ENCODE results near the gene PATL2. TPM values are rescaled to one million over a fixed set of nuclear protein-coding genes. Genes with fewer than 3 reads are reported as not detected.

PATL2 gene
- total RNA-seq, 4 donors from 2014 or later = 0.22 to 3.8 (median 1.7) TPM

DNA sequence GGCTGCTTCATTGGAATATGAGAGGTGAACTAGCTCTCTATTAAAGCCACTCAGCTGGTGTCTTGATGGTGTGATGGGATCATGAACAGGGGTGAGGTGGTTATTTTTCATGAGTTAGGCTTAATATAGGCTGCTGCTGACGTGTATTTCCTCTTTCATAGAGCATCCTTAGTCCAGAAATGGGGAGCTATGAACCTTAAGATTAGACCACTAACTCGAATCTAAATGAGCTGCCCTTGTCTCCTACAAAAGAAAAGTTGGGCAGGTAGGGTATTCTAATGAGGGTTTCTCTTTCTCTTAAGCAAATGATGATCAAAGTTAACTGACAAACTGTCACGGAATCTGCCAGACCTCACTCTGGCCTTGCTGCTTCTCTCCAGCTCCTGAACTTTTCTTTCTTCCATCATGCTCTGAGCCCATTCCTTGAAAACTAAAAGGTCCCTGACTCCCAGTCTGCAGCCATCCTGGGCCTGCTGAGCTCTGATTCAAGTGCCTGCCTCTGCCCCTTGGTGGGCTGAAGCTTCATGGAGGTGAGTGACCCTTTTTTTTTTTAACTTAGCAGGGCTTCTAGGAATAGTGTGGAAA, 25.1 kb upstream of the PATL2 start, which contains the start of gene TRIM69:
TRIM69 (plus strand) TSS at position 348 of the 585 bp plus-strand sequence; CDS start at position 525, 177 bp downstream.
- Histone ChIP-seq H3K9me3 (no peaks in the 10 kb centered on the region), H3K36me3 (no peaks in the 10 kb centered on the region), H3K4me3 (replicated peaks in 1 of 3) (no peak within 1 kb of the TSS), H3K27me3 (no peaks in the 10 kb centered on the region), H3K27ac (peak within 1 kb of the TSS in 2 of 3 donors; percentile 45 to 49), H3K4me1 (no peaks in the 10 kb centered on the region)
- intact Hi-C loops (cut with DNase I) = loop anchor here (5.0 to 10.0 kb wide), 2 partner anchors 69 to 161 kb away; no protein-coding TSS in a partner anchor
- DNase-seq = no peak
- TF ChIP-seq CTCF (IDR thresholded peaks at IDR 0.05) (no peak), POLR2A (IDR thresholded peaks at IDR 0.05) (no peak)
- WGBS, 2 donors = 84% methylated on average over 3 of the region's 3 CpGs

GRCh38 chr15:44735482-44736180, 24.5 kb upstream of the PATL2 start:
- H3K9me3 ChIP-seq = no peaks in the 10 kb centered on the region
- no peak for TF ChIP-seq CTCF (IDR thresholded peaks at IDR 0.05)
- no peak for TF ChIP-seq POLR2A (IDR thresholded peaks at IDR 0.05)
- intact Hi-C loops (cut with DNase I) = loop anchor here (5.0 to 10.0 kb wide), 2 partner anchors 68 to 161 kb away; no protein-coding TSS in a partner anchor
- DNase-seq = peak in 1 of 2 donors; percentile 37
- no peaks in the 10 kb centered on the region for H3K27me3 ChIP-seq
- peak overlapping the region in 2 of 3 donors; percentile 45 to 49 for H3K27ac ChIP-seq
- no peak overlapping the region for H3K4me3 ChIP-seq (replicated peaks in 1 of 3)
- no peaks in the 10 kb centered on the region for H3K36me3 ChIP-seq
- no peaks in the 10 kb centered on the region for H3K4me1 ChIP-seq
- 62 to 63% methylated on average over 8 of the region's 8 CpGs for WGBS, 2 donors

DNA sequence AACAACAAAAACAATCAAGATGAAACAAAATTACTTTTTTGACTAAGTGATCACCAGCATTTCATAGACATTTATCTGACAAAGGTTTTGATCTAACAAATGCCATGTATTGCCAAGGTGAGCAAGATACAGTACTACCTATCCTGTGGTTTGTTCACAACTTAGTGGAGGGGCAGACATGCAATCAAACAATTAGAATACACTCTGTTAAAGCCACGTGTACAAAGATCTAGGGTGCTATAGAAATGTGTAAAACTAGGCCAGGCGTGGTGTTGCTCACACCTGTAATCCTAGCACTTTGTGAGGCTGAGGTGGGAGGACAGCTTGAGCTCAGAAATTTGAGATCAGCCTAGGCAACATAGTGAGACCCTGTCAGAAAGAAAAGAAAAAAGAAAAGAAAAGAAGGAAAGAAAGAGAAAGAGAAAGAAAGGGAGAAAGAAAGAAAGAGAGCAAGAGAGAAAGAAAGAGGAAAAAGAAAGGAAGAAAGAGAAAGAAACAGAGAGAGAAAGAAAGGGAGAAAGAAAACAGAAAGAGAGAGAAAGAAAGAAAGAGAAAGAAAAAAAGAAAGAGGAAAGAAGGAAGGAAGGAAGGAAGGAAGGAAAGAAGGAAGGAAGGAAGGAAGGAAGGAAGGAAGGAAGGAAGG, 23.8 kb upstream of the PATL2 start:
- WGBS, 2 donors = 76 to 84% methylated on average over 2 of the region's 2 CpGs
- peak overlapping the region in 1 of 3 donors; percentile 45 for H3K27ac ChIP-seq
- TF ChIP-seq CTCF (IDR thresholded peaks at IDR 0.05) (no peak), POLR2A (IDR thresholded peaks at IDR 0.05) (no peak)
- no peaks in the 10 kb centered on the region for H3K36me3 ChIP-seq
- H3K9me3 ChIP-seq = no peaks in the 10 kb centered on the region
- no peak overlapping the region for H3K4me3 ChIP-seq (replicated peaks in 1 of 3)
- intact Hi-C loops (cut with DNase I) = loop anchor here (5.0 to 10.0 kb wide), 2 partner anchors 68 to 160 kb away; no protein-coding TSS in a partner anchor
- no peak for DNase-seq
- H3K27me3 ChIP-seq = no peaks in the 10 kb centered on the region
- peaks cover 0 to 6% of the 10 kb centered on the region in 2 donors for H3K4me1 ChIP-seq

DNA sequence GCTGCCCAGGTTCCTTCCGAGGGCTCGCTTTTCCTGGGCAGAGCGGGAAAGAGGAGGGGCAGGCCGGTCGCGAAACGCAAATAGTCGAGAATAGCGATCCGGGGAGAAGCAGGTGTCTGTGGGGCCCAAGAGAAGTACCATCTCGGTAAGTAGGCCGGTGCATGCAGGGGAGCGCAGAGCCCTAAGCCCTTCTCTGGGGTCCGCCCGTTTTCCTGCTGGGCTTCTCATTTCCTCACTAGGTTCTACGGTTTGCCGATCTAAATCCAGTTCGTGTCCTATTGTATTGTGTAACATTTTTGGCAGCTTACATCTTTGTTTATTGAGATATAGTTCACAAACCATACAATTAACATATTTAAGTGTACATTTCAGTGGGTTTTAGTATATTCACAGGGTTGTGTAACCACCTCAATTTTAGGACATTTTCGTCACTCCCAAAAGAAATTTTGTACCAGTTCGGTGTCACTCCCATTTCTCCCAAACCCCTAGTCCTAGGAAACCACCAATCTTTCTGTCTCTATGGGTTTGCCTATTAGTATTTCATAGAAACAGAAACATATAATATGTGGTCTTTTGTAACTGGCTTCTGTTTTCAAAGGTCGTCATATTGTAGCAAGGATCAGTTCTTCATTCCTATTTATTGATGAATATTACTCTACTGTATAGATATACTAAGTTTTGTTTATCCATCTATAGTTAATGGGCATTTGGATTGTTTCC, 18.4 kb upstream of the PATL2 start:
- DNase-seq = no peak
- Histone ChIP-seq H3K36me3 (no peaks in the 10 kb centered on the region), H3K4me3 (replicated peaks in 1 of 3) (peak overlapping the region; percentile 11 to 95 (median 52)), H3K9me3 (no peaks in the 10 kb centered on the region), H3K4me1 (peaks cover 6 to 19% of the 10 kb centered on the region in 2 donors), H3K27me3 (no peaks in the 10 kb centered on the region), H3K27ac (peak overlapping the region; percentile 92 to 99 (median 93))
- TF ChIP-seq CTCF (IDR thresholded peaks at IDR 0.05) (no peak), POLR2A (IDR thresholded peaks at IDR 0.05) (no peak)
- intact Hi-C loops (cut with DNase I) = loop anchor here (10.0 kb wide), 1 partner anchor 155 kb away; no protein-coding TSS in a partner anchor
- 11 to 13% methylated on average over 18 to 21 of the region's 21 CpGs for WGBS, 2 donors

Measured in thyroid gland (tissue), 4 donors.